Coronary artery (tissue), 2 donors: ENCODE measurements around the gene DQX1.

Experiments
- DNase-seq: peaks from one replicate; pipeline ENCODE4 v3.0.0-alpha.2; 2017; ENCODE audit warnings: low spot score
- H3K27ac ChIP-seq, 2 donors: fragments of 200-600 bp; sonication (generic); one replicate each; pipeline ENCODE4 v1.5.1; 2016 to 2019
- H3K4me3 ChIP-seq: fragments of 200-600 bp; sonication (generic); 2 replicates; pipeline ENCODE4 v1.5.1; 2016; ENCODE audit warnings: mild to moderate bottlenecking, moderate library complexity
- TF ChIP-seq, protein P1 (sequence below): fragments of 200-600 bp; sonication (generic); IDR thresholded peaks from one replicate; pipeline ENCODE4 v1.5.1; 2019; ENCODE audit warnings: antibody characterized with exemption

The DQX1 gene

GRCh38 chr2:74538881-74539339 lies 12.9 kb upstream of the DQX1 start:
- Histone ChIP-seq H3K4me3 (no peak overlapping the region), H3K27ac (no peak overlapping the region)
- DNase-seq: no peak
- TF ChIP-seq, protein P1, sequence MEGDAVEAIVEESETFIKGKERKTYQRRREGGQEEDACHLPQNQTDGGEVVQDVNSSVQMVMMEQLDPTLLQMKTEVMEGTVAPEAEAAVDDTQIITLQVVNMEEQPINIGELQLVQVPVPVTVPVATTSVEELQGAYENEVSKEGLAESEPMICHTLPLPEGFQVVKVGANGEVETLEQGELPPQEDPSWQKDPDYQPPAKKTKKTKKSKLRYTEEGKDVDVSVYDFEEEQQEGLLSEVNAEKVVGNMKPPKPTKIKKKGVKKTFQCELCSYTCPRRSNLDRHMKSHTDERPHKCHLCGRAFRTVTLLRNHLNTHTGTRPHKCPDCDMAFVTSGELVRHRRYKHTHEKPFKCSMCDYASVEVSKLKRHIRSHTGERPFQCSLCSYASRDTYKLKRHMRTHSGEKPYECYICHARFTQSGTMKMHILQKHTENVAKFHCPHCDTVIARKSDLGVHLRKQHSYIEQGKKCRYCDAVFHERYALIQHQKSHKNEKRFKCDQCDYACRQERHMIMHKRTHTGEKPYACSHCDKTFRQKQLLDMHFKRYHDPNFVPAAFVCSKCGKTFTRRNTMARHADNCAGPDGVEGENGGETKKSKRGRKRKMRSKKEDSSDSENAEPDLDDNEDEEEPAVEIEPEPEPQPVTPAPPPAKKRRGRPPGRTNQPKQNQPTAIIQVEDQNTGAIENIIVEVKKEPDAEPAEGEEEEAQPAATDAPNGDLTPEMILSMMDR: no peak

- H3K4me3 ChIP-seq: no peak overlapping the region
- DNase-seq: no peak
- TF ChIP-seq, protein P1: no peak
- H3K27ac ChIP-seq: no peak overlapping the region
Observed at GRCh38 chr2:74537140-74537539, 11.1 kb upstream of the DQX1 start.

- TF ChIP-seq, protein P1: no peak
- H3K4me3 ChIP-seq: no peak overlapping the region
- H3K27ac ChIP-seq: no peak overlapping the region
- no peak for DNase-seq
Observed at GRCh38 chr2:74536166-74536950, 10.3 kb upstream of the DQX1 start.

GRCh38 chr2:74535440-74535965 lies 9.5 kb upstream of the DQX1 start:
- Histone ChIP-seq H3K27ac (no peak overlapping the region), H3K4me3 (no peak overlapping the region)
- TF ChIP-seq, protein P1: no peak
- no peak for DNase-seq

GRCh38 chr2:74534411-74534810 lies 8.4 kb upstream of the DQX1 start:
- Histone ChIP-seq H3K4me3 (no peak overlapping the region), H3K27ac (no peak overlapping the region)
- DNase-seq: no peak
- TF ChIP-seq, protein P1: no peak

- no peak overlapping the region for H3K27ac ChIP-seq
- DNase-seq: no peak
- H3K4me3 ChIP-seq: no peak overlapping the region
- TF ChIP-seq, protein P1: no peak
Observed at GRCh38 chr2:74533464-74533863, 7.4 kb upstream of the DQX1 start.

- H3K4me3 ChIP-seq: no peak overlapping the region
- DNase-seq: no peak
- H3K27ac ChIP-seq: no peak overlapping the region
- TF ChIP-seq, protein P1: no peak
Observed at GRCh38 chr2:74532222-74532621, 6.2 kb upstream of the DQX1 start.
